ENCODE data around the gene SHMT2. TPM values are rescaled to one million over a fixed set of nuclear protein-coding genes. Genes with fewer than 3 reads are reported as not detected.

Gene SHMT2
- total RNA-seq, 1 donor from 2014 or later: 413 TPM

GRCh38 chr12:57250956-57251355, 21.4 kb downstream of the SHMT2 start, which contains the start of gene STAC3:
Gene STAC3 (minus strand): TSS chr12:57251187. CDS start chr12:57249636, 1,551 bp downstream.
- Histone ChIP-seq H3K4me3 (ENCODE audit: low read depth, low read length) (no peak within 1 kb of the TSS), H3K27me3 (ENCODE audit: control insufficient read depth, insufficient read depth, low read length) (no peaks in the 10 kb centered on the region), H3K36me3 (ENCODE audit: control insufficient read depth, insufficient read depth, low read length) (peaks cover 2% of the 10 kb centered on the region)
- no peak for DNase-seq (ENCODE audit: low read depth)
- FAIRE-seq: no peak
- no peak for TF ChIP-seq CTCF (IDR thresholded peaks at IDR 0.05; ENCODE audit: insufficient read depth, low read length, severe bottlenecking)

GRCh38 chr12:57254506-57255280, 25.2 kb downstream of the SHMT2 start:
- FAIRE-seq: no peak
- Histone ChIP-seq H3K27me3 (ENCODE audit: control insufficient read depth, insufficient read depth, low read length) (no peaks in the 10 kb centered on the region), H3K4me3 (ENCODE audit: low read depth, low read length) (no peak overlapping the region), H3K36me3 (ENCODE audit: control insufficient read depth, insufficient read depth, low read length) (peaks cover 13% of the 10 kb centered on the region)
- DNase-seq (ENCODE audit: low read depth): no peak
- no peak for TF ChIP-seq CTCF (IDR thresholded peaks at IDR 0.05; ENCODE audit: insufficient read depth, low read length, severe bottlenecking)

GRCh38 chr12:57255916-57256315, 26.4 kb downstream of the SHMT2 start:
- no peak for TF ChIP-seq CTCF (IDR thresholded peaks at IDR 0.05; ENCODE audit: insufficient read depth, low read length, severe bottlenecking)
- DNase-seq (ENCODE audit: low read depth) (no peak), FAIRE-seq (no peak)
- Histone ChIP-seq H3K4me3 (ENCODE audit: low read depth, low read length) (no peak overlapping the region), H3K36me3 (ENCODE audit: control insufficient read depth, insufficient read depth, low read length) (peaks cover 15% of the 10 kb centered on the region), H3K27me3 (ENCODE audit: control insufficient read depth, insufficient read depth, low read length) (no peaks in the 10 kb centered on the region)

- DNase-seq (ENCODE audit: low read depth) (no peak), FAIRE-seq (no peak)
- Histone ChIP-seq H3K36me3 (ENCODE audit: control insufficient read depth, insufficient read depth, low read length) (peaks cover 16% of the 10 kb centered on the region), H3K27me3 (ENCODE audit: control insufficient read depth, insufficient read depth, low read length) (no peaks in the 10 kb centered on the region), H3K4me3 (ENCODE audit: low read depth, low read length) (no peak overlapping the region)
- TF ChIP-seq CTCF (IDR thresholded peaks at IDR 0.05; ENCODE audit: insufficient read depth, low read length, severe bottlenecking): no peak
These were observed 29.8 kb downstream of the SHMT2 start for GRCh38 chr12:57258977-57259970.

- no peak for FAIRE-seq
- Histone ChIP-seq H3K36me3 (ENCODE audit: control insufficient read depth, insufficient read depth, low read length) (peaks cover 14% of the 10 kb centered on the region), H3K27me3 (ENCODE audit: control insufficient read depth, insufficient read depth, low read length) (no peaks in the 10 kb centered on the region), H3K4me3 (ENCODE audit: low read depth, low read length) (no peak overlapping the region)
- no peak for DNase-seq (ENCODE audit: low read depth)
- no peak for TF ChIP-seq CTCF (IDR thresholded peaks at IDR 0.05; ENCODE audit: insufficient read depth, low read length, severe bottlenecking)
These were observed 30.9 kb downstream of the SHMT2 start for GRCh38 chr12:57260366-57260765.

All from bronchial epithelial cell (primary cell).